ENCODE measurements around the gene FAT2.

FAT2 gene

GRCh38 chr5:151596828-151597539, 5.9 kb upstream of the FAT2 start:
- TF ChIP-seq SPI1 (IDR thresholded peaks at IDR 0.05; ENCODE audit: borderline replicate concordance, low read depth) (no peak), CTCF (IDR thresholded peaks at IDR 0.05; ENCODE audit: insufficient read depth, low read length) (no peak), REST (IDR thresholded peaks at IDR 0.05; ENCODE audit: insufficient replicate concordance, low read depth) (no peak), POLR2AphosphoS5 (IDR thresholded peaks at IDR 0.05; ENCODE audit: low read depth) (no peak), GABPA (IDR thresholded peaks at IDR 0.05; ENCODE audit: low read depth) (no peak)
- no peaks in the 10 kb centered on the region for H3K27me3 ChIP-seq (ENCODE audit: insufficient read depth, poor library complexity, severe bottlenecking)
- no peak overlapping the region for H3K4me3 ChIP-seq (replicated peaks; ENCODE audit: insufficient read depth, low read length)
- DNase-seq (ENCODE audit: low read depth in 1 of 2, low spot score in 1 of 2), result no peak
- H3K27ac ChIP-seq (replicated peaks), result no peak overlapping the region

- Histone ChIP-seq H3K27ac (replicated peaks) (no peak overlapping the region), H3K27me3 (ENCODE audit: insufficient read depth, poor library complexity, severe bottlenecking) (no peaks in the 10 kb centered on the region), H3K4me3 (replicated peaks; ENCODE audit: insufficient read depth, low read length) (no peak overlapping the region)
- DNase-seq (ENCODE audit: low read depth in 1 of 2, low spot score in 1 of 2), result no peak
- TF ChIP-seq GABPA (IDR thresholded peaks at IDR 0.05; ENCODE audit: low read depth) (no peak), CTCF (IDR thresholded peaks at IDR 0.05; ENCODE audit: insufficient read depth, low read length) (no peak), POLR2AphosphoS5 (IDR thresholded peaks at IDR 0.05; ENCODE audit: low read depth) (no peak), SPI1 (IDR thresholded peaks at IDR 0.05; ENCODE audit: borderline replicate concordance, low read depth) (no peak), REST (IDR thresholded peaks at IDR 0.05; ENCODE audit: insufficient replicate concordance, low read depth) (no peak)
Observed at GRCh38 chr5:151595411-151595826, 4.3 kb upstream of the FAT2 start.

GRCh38 chr5:151592855-151593408, 1.8 kb upstream of the FAT2 start:
- Histone ChIP-seq H3K27me3 (ENCODE audit: insufficient read depth, poor library complexity, severe bottlenecking) (no peaks in the 10 kb centered on the region), H3K27ac (replicated peaks) (no peak overlapping the region), H3K4me3 (replicated peaks; ENCODE audit: insufficient read depth, low read length) (no peak overlapping the region)
- DNase-seq (ENCODE audit: low read depth in 1 of 2, low spot score in 1 of 2), result no peak
- TF ChIP-seq REST (IDR thresholded peaks at IDR 0.05; ENCODE audit: insufficient replicate concordance, low read depth) (no peak), CTCF (IDR thresholded peaks at IDR 0.05; ENCODE audit: insufficient read depth, low read length) (no peak), SPI1 (IDR thresholded peaks at IDR 0.05; ENCODE audit: borderline replicate concordance, low read depth) (no peak), POLR2AphosphoS5 (IDR thresholded peaks at IDR 0.05; ENCODE audit: low read depth) (no peak), GABPA (IDR thresholded peaks at IDR 0.05; ENCODE audit: low read depth) (no peak)
